CD4-positive, alpha-beta T cell treated with Interleukin-15 for 1 hour (primary cell): ENCODE measurements around the gene PHB1.
"Not testable (repeated sequence)": the region's sequence is repeated elsewhere in the genome, so short reads cannot be mapped to it uniquely, and the experiment has no call there.

ENCODE experiments used
- DNase-seq: peaks from one replicate; pipeline ENCODE4 v3.0.0-alpha.2; 2020

The PHB1 gene

DNA sequence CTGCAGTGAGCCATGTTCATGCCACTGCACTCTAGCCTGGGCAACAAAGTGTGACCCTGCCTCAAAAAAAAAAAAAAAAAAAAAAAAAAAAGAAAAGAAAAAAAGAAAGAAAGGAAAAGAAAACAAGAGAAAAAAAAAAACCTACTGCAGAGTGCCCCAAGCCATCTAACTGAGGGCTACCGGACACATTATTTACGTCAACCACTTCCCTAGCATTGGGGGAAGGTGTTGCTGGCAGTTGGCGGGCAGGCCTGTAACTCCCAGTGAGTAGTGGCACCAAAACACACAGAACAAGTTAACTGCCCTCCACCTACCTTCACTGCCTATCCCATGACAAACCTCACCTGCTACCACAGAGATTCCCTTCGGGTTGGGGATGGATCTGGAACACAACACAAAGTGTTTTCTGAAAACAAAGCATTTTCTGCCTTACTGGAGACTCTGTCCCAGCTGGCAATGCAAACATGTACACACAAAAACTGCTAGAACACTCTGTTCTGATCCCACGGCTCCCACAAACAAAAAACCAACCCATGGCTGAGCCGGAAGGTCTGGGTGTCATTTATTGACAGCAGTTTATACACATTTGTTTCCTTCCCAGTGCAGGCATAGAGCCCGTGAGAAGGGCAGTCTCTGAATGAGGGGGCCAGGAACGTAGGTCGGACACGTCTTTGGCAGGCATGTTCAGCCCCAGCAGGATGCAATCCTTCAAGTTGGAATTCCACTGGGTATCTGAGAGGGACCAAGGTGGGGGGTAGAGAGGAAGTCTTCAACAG lies 11.0 kb downstream of the PHB1 start:
- DNase-seq = no peak

GRCh38 chr17:49402706-49403105 lies 12.0 kb downstream of the PHB1 start:
- no peak for DNase-seq

- DNase-seq = no peak
Measured at GRCh38 chr17:49401971-49402611, 12.6 kb downstream of the PHB1 start.

GRCh38 chr17:49399995-49400394 lies 14.7 kb downstream of the PHB1 start:
- no peak for DNase-seq

GRCh38 chr17:49397586-49397985 lies 17.1 kb downstream of the PHB1 start:
- DNase-seq = no peak

DNA sequence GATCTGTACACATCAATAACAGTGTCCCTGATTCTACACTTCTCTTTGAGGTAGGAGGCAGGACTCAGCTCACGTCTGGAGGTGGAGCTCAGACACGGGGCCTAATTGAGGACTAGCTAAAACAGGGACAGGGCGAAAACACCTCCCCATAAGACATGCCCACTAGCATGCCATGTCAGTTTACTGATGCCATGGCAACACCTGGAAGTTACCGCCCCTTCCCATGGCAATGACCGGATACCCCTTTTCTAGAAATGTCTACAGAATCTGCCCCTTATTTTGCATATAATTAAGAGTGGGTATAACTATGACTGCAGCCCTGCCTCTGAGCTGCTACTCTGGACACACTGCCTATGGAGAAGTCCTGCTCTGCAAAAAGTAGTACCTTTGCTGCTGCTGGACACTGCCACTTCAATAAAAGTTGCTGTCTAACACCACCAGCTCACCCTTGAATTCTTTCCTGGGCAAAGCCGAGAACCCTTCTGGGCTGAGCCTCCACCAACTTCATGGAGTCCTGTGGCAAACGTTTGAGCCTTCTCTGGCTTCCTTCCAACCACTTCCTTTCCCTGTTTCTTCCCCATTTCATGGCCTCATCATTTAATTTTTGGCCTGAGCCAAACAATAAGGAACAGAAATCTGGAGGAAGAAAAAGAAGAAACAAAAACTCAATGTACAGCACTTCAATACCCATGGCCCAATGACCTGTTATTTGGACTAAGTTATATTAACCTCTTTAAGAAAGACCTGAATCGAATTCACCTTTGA lies 21.0 kb downstream of the PHB1 start:
- no peak for DNase-seq

GRCh38 chr17:49390548-49391324 lies 23.9 kb downstream of the PHB1 start:
- DNase-seq = peak; percentile 44

DNA sequence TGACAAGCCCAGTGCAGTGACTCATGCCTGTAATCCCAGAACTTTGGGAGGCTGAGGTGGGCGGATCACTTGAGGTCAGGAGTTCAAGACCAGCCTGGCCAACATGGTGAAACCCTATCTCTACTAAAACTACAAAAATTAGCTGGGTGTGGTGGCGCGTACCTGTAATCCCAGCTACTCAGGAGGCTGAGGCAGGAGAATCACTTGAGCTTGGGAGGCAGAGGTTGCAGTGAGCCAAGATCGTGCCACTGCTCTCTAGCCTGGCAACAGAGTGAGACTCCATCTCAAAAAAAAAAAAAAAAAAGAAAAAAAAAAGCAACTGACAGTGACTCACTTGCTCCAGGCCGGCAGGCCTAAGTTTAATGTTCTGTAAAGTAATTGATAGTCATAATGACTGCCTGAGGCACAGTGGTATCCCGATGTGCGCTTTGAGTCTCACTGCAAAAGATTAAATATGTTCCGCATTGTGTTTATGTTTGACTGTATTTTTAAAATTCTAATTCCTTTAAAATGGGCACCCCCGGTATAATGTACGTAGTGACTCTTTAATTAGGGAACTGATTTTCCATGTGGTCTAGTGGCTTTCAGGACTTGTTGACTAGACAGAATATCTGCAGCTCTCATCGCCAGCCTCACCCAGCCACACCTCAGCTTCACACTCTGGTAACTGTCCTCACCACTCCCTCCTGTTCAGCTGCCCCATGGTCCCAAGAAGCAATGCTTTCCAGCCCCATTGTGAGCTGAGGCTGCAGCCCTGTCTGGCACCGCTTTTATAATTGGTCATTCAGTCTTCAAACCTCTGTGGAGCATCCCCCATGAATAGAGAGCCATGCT lies 25.0 kb downstream of the PHB1 start:
- DNase-seq = not testable (repeated sequence)

DNA sequence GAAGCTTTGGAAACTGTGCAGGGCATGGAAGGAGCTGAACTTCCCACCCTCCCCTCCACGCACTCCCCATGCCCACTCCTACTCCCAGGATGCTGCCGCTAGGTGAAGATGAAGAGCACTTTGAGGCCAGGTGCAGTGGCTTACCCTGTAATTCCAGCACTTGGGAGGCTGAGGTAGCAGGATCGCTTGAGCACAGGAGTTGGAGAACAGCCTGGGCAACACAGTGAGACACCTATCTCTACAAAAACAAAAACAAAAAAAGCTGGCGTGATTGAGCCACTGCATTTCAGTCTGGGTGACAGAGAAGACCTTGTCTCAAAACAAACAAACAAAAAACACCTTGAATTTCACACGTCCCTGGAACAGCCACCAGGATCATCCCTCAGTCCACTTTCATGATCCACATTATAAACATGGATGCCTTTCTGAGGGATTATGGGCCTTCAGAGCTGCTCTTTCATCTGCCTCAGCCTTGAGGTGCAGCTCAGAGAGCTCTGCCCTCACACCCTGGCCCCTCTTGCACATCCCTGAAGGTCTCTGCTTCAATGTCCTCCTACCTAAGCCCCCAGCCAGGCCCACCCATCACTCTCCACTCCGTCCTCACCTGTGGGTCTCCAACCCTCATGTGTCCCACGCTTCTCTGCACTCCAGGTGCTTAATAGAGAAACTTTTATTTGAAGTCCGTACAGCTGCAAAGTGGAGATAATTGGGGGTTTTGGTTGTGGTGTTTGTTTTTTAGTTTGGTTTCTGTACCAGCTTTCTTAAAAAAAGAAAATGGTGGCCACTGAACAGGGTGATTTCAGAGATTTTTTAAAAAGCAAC lies 25.8 kb downstream of the PHB1 start:
- no peak for DNase-seq

GRCh38 chr17:49388290-49388640 lies 26.4 kb downstream of the PHB1 start:
- DNase-seq = peak; percentile 64

- DNase-seq = peak; percentile 26
Measured at GRCh38 chr17:49387498-49388289, 27.0 kb downstream of the PHB1 start.

DNA sequence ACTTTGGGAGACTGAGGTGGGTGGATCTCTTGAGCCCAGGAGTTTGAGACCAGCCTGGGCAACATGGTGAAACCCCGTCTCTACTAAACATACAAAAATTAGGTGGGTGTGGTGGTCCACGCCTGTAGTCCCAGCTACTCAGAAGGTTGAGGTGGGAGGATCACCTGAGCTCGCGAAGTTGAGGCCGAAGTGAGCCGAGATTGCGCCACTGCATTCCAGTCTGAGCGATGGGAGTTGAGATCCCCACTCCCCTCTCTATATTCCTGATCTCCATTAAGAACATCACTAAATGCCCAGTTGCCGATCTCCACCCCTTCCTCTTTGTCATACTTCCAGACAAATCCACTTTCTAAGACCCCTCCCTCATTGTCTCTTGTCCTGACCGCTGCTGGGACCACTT lies 28.3 kb downstream of the PHB1 start:
- no peak for DNase-seq

GRCh38 chr17:49384951-49385350 lies 29.7 kb downstream of the PHB1 start:
- no peak for DNase-seq

DNA sequence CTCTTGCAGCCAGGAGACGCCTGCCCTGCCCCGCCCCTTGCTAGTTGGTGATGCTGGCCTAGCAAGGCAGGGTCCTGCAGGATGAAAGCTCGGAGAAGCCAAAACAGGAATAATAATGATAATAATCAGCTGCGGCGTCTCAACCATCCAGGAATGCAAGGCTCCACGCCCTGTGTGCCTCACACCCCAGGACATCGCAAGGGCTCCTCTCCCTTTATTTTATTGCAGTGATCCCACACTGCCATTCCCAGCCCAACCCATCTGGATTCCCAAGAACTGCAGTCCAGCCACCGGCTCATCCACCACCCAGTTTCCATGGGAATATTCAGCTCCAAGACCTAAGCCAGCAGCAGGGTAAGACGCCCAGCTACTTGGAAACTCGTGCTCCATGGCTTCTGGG lies 31.6 kb downstream of the PHB1 start:
- DNase-seq = no peak

- no peak for DNase-seq
Measured at GRCh38 chr17:49382556-49382955, 32.1 kb downstream of the PHB1 start.

DNA sequence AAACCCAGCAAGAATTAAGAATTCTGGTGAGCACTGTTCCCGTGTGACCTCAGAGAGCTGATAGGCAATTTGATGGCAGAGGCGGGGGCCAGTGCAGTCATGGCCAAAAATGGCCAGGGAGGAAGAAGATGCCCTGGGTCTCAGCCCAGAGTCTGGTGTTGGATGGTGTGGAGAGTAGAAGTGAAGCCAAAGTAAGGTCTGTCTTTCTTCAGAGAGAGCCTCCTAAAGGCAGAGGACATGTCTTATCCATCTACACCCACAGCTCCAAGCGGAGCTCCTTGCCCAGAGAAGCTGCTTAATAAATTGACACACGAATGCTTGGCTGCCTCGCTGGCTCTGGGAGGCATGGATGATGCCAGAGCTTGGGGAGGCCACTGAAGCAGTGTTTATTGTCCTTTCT lies 32.9 kb downstream of the PHB1 start:
- DNase-seq = no peak

DNA sequence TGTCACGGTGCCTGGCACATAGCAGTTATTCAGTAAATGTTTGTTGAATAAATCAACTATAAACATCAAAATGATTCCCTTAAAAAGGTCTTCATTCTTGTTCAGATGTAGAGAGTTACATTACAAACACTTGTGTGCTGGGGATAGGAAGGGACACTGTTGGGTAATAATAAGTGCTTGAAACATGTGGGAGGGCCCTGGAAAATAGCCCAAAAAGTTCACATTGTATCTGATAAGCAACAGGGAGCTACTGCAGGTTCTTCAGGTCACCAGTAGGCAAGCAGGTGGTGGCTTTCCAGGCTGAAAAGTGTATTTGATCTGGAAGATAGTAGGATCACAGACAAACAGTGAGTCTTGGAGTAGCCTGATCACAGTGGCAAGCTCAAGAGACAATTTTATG lies 33.6 kb downstream of the PHB1 start:
- DNase-seq = no peak

DNA sequence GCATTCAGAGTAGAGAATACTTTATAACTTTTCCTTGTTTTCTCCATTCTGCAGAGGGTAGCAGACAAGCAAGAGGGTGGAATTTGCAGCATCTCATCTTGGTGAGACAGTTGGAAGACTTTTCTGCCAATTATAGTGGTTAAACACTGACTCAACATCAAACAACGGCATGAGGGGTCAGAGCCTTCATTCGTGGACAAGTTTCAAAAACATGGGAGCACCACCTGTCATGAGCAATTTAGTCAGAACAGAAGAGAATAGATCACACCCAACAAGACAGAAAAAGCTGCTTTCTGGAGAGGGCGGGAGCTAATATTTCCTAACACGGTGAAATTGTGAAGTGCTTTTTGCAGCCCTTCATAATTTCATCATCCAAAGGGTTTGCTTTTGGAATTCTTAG lies 34.8 kb downstream of the PHB1 start:
- no peak for DNase-seq

GRCh38 chr17:49378311-49378710 lies 36.4 kb downstream of the PHB1 start:
- no peak for DNase-seq

- no peak for DNase-seq
Measured at GRCh38 chr17:49375544-49375943, 39.1 kb downstream of the PHB1 start.

GRCh38 chr17:49373115-49373514 lies 41.6 kb downstream of the PHB1 start:
- DNase-seq = no peak
